HCT116 (cell line): ENCODE results near the gene RASSF7. TPM values are rescaled to one million over a fixed set of nuclear protein-coding genes. Genes with fewer than 3 reads are reported as not detected.

Experiments
- ATAC-seq: fragments of 200-7000 bp; cut with Tn5 transposase; 2 replicates; pipeline ENCODE4 v1.9.1; 2020; ENCODE audit warnings: mild to moderate bottlenecking, moderate library complexity
- BruUV-seq: library from RNA; stranded (reverse); fragments of 400-500 nt; replicated peaks from 2 replicates; lab custom pipeline; 2021; lab: Mats Ljungman, UMichigan
- CTCF ChIA-PET: fragments of 300-600 bp; sonication (Branson Sonifier 250); formaldehyde crosslinking; loops from one replicate; lab custom pipeline; 2021; ENCODE audit warnings: antibody characterized with exemption; lab: Charles Lee
- POLR2A ChIA-PET: fragments of 300-600, 350-600 bp; sonication (Branson Sonifier 250); formaldehyde crosslinking; loops from one replicate; lab custom pipeline; 2021; ENCODE audit warnings: antibody characterized with exemption; lab: Charles Lee
- RAD21 ChIA-PET, 2 experiments: fragments of 300-600 bp; sonication (Branson Sonifier 250); formaldehyde crosslinking; loops; one replicate each; lab custom pipeline; 2023; ENCODE audit warnings: low total read pairs in 2 of 2; ENCODE audit not compliant: uncharacterized antibody in 2 of 2, unreplicated experiment in 2 of 2, low non-redundant PET in 1 of 2; lab: Charles Lee
- DNase-seq: peaks from one replicate; pipeline ENCODE4 v3.0.0-alpha.2; 2010; ENCODE audit warnings: low read depth, low spot score
- H2AFZ ChIP-seq: fragments of 200-600 bp; shearing (Covaris generic), sonication (generic); 2 replicates; pipeline ENCODE4 v1.6.1; 2017; ENCODE audit warnings: low read depth, mixed run types, mixed read lengths, antibody characterized with exemption, low read length; ENCODE audit not compliant: poor library complexity, severe bottlenecking
- H3K27ac ChIP-seq: 2 replicates; pipeline ENCODE4 v1.5.1; 2012; ENCODE audit warnings: low read depth, low read length
- H3K27me3 ChIP-seq: fragments of 200-600 bp; sonication (generic); 2 replicates; pipeline ENCODE4 v1.6.1; 2016; ENCODE audit warnings: mixed run types, low read length, mixed read lengths; ENCODE audit not compliant: insufficient read depth
- H3K36me3 ChIP-seq, 2 experiments: fragments of 200-500 bp in 1 of 2; fragments of 200-600 bp in 1 of 2; sonication (Bioruptor generic) in 1 of 2; sonication (generic) in 1 of 2; 2 replicates each; pipeline versions ENCODE4 v1.5.1 to v1.6.1; 2014 to 2016; ENCODE audit warnings: low read length in 2 of 2, inconsistent platforms in 1 of 2, mixed read lengths in 1 of 2, mixed run types in 1 of 2; ENCODE audit not compliant: insufficient read depth in 2 of 2, control insufficient read depth in 1 of 2
- H3K4me1 ChIP-seq, 2 experiments: fragments of 200-600 bp in 1 of 2; sonication (generic) in 1 of 2; 2 replicates each; pipeline versions ENCODE4 v1.5.1 to v1.6.1; 2012 to 2017; ENCODE audit warnings: low read length in 2 of 2, inconsistent platforms in 1 of 2, mild to moderate bottlenecking in 1 of 2, mixed read lengths in 1 of 2, mixed run types in 1 of 2, moderate library complexity in 1 of 2; ENCODE audit not compliant: insufficient read depth in 2 of 2, control insufficient read depth in 1 of 2
- H3K4me2 ChIP-seq: fragments of 200-600 bp; sonication (generic); 2 replicates; pipeline ENCODE4 v1.6.1; 2017; ENCODE audit warnings: mixed run types, low read length, mixed read lengths
- H3K4me3 ChIP-seq, 2 experiments: fragments of 200-600 bp in 1 of 2; sonication (generic) in 1 of 2; replicated peaks in 1 of 2; 2 replicates each; pipeline ENCODE4 v1.5.1; 2011 to 2016; ENCODE audit warnings: low read length in 2 of 2, control low read depth in 1 of 2, low read depth in 1 of 2, mild to moderate bottlenecking in 1 of 2, mixed read lengths in 1 of 2, mixed run types in 1 of 2
- H3K79me2 ChIP-seq: fragments of 200-600 bp; sonication (generic); 2 replicates; pipeline ENCODE4 v1.6.1; 2017; ENCODE audit warnings: mild to moderate bottlenecking, mixed run types, low read length, moderate library complexity, mixed read lengths; ENCODE audit not compliant: insufficient read depth
- H3K9ac ChIP-seq: fragments of 200-600 bp; sonication (generic); 2 replicates; pipeline ENCODE4 v1.6.1; 2016; ENCODE audit warnings: low read length, mixed read lengths
- H3K9me2 ChIP-seq: fragments of 200-600 bp; sonication (generic), shearing (Covaris generic); 2 replicates; pipeline ENCODE4 v1.6.1; 2017; ENCODE audit warnings: mixed run types, mild to moderate bottlenecking, moderate library complexity; ENCODE audit not compliant: insufficient read depth
- H3K9me3 ChIP-seq, 2 experiments: fragments of 200-500 bp in 1 of 2; fragments of 200-600 bp in 1 of 2; sonication (Bioruptor generic) in 1 of 2; sonication (generic) in 1 of 2; 2 replicates each; pipeline ENCODE4 v1.6.1; 2014 to 2017; ENCODE audit warnings: low read length in 2 of 2, mixed read lengths in 2 of 2, inconsistent platforms in 1 of 2, low read depth in 1 of 2, mild to moderate bottlenecking in 1 of 2, mixed run types in 1 of 2, moderate library complexity in 1 of 2; ENCODE audit not compliant: control insufficient read depth in 1 of 2, insufficient read depth in 1 of 2
- H4K20me1 ChIP-seq: fragments of 200-600 bp; sonication (generic), shearing (Covaris generic); 2 replicates; pipeline ENCODE4 v1.6.1; 2017; ENCODE audit warnings: mixed run types, mild to moderate bottlenecking, moderate library complexity; ENCODE audit not compliant: insufficient read depth
- CEBPB ChIP-seq: IDR thresholded peaks from 2 replicates; pipeline ENCODE4 v1.6.1; 2012; ENCODE audit warnings: low read depth
- EGR1 ChIP-seq: IDR thresholded peaks from 2 replicates; pipeline ENCODE4 v1.6.1; 2012; ENCODE audit warnings: low read depth
- EZH2 ChIP-seq: fragments of 200-600 bp; sonication (generic); IDR thresholded peaks from 2 replicates; pipeline ENCODE4 v1.6.1; 2017; ENCODE audit warnings: antibody characterized with exemption, mixed run types
- FOSL1 ChIP-seq: IDR thresholded peaks from 2 replicates; pipeline ENCODE4 v1.6.1; 2012; ENCODE audit warnings: low read depth
- JUND ChIP-seq: IDR thresholded peaks from 2 replicates; pipeline ENCODE4 v1.6.1; 2012
- RAD21 ChIP-seq: IDR thresholded peaks from 2 replicates; pipeline ENCODE4 v1.6.1; 2012; ENCODE audit warnings: low read depth, mild to moderate bottlenecking
- SIN3A ChIP-seq: IDR thresholded peaks from 2 replicates; pipeline ENCODE4 v1.6.1; 2012; ENCODE audit warnings: low read depth
- SRF ChIP-seq: IDR thresholded peaks from 2 replicates; pipeline ENCODE4 v1.6.1; 2012; ENCODE audit warnings: low read depth
- TCF7L2 ChIP-seq: IDR thresholded peaks from 2 replicates; pipeline ENCODE4 v1.7.0; 2011; ENCODE audit warnings: borderline replicate concordance, inconsistent platforms; ENCODE audit not compliant: insufficient read depth, insufficient read length; ENCODE audit errors: extremely low read depth
- ZFX ChIP-seq: fragments of 450-650 bp; IDR thresholded peaks from 2 replicates; pipeline ENCODE4 v1.6.1; 2017
- intact Hi-C: fragments of 100-400 bp; cut with micrococcal nuclease; formaldehyde crosslinking; loops from 2 replicates; pipeline ENCODE4 v1.10.0; 2022
- total RNA-seq: library from RNA; stranded (reverse); gene quantifications from one replicate; pipeline ENCODE4 v1.2.1, GENCODE V29; 2021; ENCODE audit not compliant: unreplicated experiment
- TF ChIP-seq, protein P1 (sequence below): IDR thresholded peaks from 2 replicates; pipeline ENCODE4 v1.6.1; 2012
- TF ChIP-seq, protein P2 (sequence below): IDR thresholded peaks from 2 replicates; pipeline ENCODE4 v1.6.1; 2012; ENCODE audit warnings: low read depth
- TF ChIP-seq, protein P3 (sequence below), 3 experiments: fragments of 200-600 bp in 1 of 3; sonication (generic) in 1 of 3; IDR thresholded peaks in 2 of 3; conservative IDR thresholded peaks in 1 of 3; 2 replicates each; pipeline ENCODE4 v1.5.1; 2012 to 2017; ENCODE audit warnings: low read depth in 2 of 3, low read length in 2 of 3, antibody characterized with exemption in 1 of 3, borderline replicate concordance in 1 of 3, control low read depth in 1 of 3, mild to moderate bottlenecking in 1 of 3, mixed read lengths in 1 of 3, mixed run types in 1 of 3, moderate library complexity in 1 of 3; ENCODE audit not compliant: insufficient read depth in 1 of 3
- TF ChIP-seq, protein P4 (sequence below): IDR thresholded peaks from 2 replicates; pipeline ENCODE4 v1.6.1; 2011; ENCODE audit warnings: mild to moderate bottlenecking, low read length, moderate library complexity; ENCODE audit not compliant: insufficient replicate concordance; ENCODE audit errors: extremely low read depth

The RASSF7 gene
- total RNA-seq, 1 experiment from 2014 or later = 35.9 TPM

DNA sequence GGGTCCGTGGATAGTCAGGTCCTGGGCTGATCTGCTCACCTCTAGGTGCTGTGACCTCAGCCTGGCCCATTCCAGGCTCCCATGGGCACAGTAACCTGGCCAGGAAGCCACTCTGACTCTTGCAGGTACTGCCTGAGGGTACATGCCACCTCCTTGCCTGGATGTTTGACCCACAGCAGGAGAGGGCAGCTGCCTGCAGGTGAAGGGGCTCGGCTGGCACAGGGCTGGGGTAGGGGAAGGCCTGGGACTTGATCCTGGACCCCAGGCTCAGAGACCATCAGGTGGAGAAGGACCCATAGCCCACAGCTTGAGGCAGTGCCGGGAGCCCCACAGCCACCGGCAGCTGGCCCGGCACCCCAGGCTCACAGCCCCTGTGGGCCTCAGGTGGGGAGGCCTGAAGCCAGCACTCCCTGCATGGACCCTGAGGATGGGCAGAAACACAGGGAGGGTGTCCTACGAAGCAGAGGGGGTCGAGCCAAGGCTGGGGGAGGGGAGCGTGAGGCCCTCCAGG lies 20.7 kb upstream of the RASSF7 start:
- ChIA-PET CTCF (no interaction called here), POLR2A (no interaction called here), RAD21 (no interaction called here)
- intact Hi-C loops = no loop called here
- H3K9me2 ChIP-seq = no peaks in the 10 kb centered on the region
- TF ChIP-seq, protein P1, sequence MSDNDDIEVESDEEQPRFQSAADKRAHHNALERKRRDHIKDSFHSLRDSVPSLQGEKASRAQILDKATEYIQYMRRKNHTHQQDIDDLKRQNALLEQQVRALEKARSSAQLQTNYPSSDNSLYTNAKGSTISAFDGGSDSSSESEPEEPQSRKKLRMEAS = no peak
- no peak for TF ChIP-seq SIN3A
- no peak for TF ChIP-seq JUND
- TF ChIP-seq FOSL1 = no peak
- TF ChIP-seq EZH2 = no peak
- TF ChIP-seq, protein P2, sequence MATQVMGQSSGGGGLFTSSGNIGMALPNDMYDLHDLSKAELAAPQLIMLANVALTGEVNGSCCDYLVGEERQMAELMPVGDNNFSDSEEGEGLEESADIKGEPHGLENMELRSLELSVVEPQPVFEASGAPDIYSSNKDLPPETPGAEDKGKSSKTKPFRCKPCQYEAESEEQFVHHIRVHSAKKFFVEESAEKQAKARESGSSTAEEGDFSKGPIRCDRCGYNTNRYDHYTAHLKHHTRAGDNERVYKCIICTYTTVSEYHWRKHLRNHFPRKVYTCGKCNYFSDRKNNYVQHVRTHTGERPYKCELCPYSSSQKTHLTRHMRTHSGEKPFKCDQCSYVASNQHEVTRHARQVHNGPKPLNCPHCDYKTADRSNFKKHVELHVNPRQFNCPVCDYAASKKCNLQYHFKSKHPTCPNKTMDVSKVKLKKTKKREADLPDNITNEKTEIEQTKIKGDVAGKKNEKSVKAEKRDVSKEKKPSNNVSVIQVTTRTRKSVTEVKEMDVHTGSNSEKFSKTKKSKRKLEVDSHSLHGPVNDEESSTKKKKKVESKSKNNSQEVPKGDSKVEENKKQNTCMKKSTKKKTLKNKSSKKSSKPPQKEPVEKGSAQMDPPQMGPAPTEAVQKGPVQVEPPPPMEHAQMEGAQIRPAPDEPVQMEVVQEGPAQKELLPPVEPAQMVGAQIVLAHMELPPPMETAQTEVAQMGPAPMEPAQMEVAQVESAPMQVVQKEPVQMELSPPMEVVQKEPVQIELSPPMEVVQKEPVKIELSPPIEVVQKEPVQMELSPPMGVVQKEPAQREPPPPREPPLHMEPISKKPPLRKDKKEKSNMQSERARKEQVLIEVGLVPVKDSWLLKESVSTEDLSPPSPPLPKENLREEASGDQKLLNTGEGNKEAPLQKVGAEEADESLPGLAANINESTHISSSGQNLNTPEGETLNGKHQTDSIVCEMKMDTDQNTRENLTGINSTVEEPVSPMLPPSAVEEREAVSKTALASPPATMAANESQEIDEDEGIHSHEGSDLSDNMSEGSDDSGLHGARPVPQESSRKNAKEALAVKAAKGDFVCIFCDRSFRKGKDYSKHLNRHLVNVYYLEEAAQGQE = no peak
- TF ChIP-seq SRF = no peak
- no peak for TF ChIP-seq ZFX
- TF ChIP-seq EGR1 = no peak
- TF ChIP-seq RAD21 = no peak
- TF ChIP-seq CEBPB = no peak
- TF ChIP-seq, protein P3, sequence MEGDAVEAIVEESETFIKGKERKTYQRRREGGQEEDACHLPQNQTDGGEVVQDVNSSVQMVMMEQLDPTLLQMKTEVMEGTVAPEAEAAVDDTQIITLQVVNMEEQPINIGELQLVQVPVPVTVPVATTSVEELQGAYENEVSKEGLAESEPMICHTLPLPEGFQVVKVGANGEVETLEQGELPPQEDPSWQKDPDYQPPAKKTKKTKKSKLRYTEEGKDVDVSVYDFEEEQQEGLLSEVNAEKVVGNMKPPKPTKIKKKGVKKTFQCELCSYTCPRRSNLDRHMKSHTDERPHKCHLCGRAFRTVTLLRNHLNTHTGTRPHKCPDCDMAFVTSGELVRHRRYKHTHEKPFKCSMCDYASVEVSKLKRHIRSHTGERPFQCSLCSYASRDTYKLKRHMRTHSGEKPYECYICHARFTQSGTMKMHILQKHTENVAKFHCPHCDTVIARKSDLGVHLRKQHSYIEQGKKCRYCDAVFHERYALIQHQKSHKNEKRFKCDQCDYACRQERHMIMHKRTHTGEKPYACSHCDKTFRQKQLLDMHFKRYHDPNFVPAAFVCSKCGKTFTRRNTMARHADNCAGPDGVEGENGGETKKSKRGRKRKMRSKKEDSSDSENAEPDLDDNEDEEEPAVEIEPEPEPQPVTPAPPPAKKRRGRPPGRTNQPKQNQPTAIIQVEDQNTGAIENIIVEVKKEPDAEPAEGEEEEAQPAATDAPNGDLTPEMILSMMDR (IDR thresholded peaks at IDR 0.05 in 2 of 3, conservative IDR thresholded peaks at IDR 0.05 in 1 of 3; ENCODE audit: borderline replicate concordance in 1 of 3, insufficient read depth in 1 of 3, low read depth in 2 of 3, low read length in 2 of 3) = no peak
- TF ChIP-seq TCF7L2 = no peak
- TF ChIP-seq, protein P4, sequence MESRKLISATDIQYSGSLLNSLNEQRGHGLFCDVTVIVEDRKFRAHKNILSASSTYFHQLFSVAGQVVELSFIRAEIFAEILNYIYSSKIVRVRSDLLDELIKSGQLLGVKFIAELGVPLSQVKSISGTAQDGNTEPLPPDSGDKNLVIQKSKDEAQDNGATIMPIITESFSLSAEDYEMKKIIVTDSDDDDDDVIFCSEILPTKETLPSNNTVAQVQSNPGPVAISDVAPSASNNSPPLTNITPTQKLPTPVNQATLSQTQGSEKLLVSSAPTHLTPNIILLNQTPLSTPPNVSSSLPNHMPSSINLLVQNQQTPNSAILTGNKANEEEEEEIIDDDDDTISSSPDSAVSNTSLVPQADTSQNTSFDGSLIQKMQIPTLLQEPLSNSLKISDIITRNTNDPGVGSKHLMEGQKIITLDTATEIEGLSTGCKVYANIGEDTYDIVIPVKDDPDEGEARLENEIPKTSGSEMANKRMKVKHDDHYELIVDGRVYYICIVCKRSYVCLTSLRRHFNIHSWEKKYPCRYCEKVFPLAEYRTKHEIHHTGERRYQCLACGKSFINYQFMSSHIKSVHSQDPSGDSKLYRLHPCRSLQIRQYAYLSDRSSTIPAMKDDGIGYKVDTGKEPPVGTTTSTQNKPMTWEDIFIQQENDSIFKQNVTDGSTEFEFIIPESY = no peak
- H3K27ac ChIP-seq = no peak overlapping the region
- DNase-seq = no peak
- no peak overlapping the region for H2AFZ ChIP-seq
- ATAC-seq = no peak
- no peaks in the 10 kb centered on the region for H3K9me3 ChIP-seq
- H3K4me2 ChIP-seq = no peak overlapping the region
- peaks cover 7% of the 10 kb centered on the region; the same call in 1 of the 2 replicates for H3K79me2 ChIP-seq
- H3K4me1 ChIP-seq = peaks cover 9 to 24% of the 10 kb centered on the region in 2 experiments; a peak in 3 of 4 replicates
- H3K36me3 ChIP-seq = no peaks in the 10 kb centered on the region
- no TSS peak for BruUV-seq
- H3K4me3 ChIP-seq = no peak overlapping the region
- no peaks in the 10 kb centered on the region for H4K20me1 ChIP-seq
- H3K9ac ChIP-seq = no peak overlapping the region
- no peaks in the 10 kb centered on the region for H3K27me3 ChIP-seq
